GM23338 (cell line): ENCODE results near the gene CITED1.

ENCODE experiments used
- CTCF ChIP-seq, 2 experiments: fragments of 200-600 bp in 1 of 2; sonication (generic) in 1 of 2; conservative IDR thresholded peaks; 2 replicates each; pipeline versions ENCODE4 v1.5.1 to v1.6.1; 2016 to 2017; ENCODE audit warnings: antibody characterized with exemption in 2 of 2, low read depth in 2 of 2, mild to moderate bottlenecking in 2 of 2, moderate library complexity in 1 of 2
- EZH2 ChIP-seq: fragments of 200-600 bp; sonication (generic); IDR thresholded peaks from one replicate; pipeline ENCODE4 v1.8.0; 2017; ENCODE audit warnings: antibody characterized with exemption, mild to moderate bottlenecking, low read depth; ENCODE audit not compliant: unreplicated experiment
- EZH2phosphoT487 ChIP-seq: fragments of 200-600 bp; sonication (generic); IDR thresholded peaks from one replicate; pipeline ENCODE4 v1.8.1; 2018; ENCODE audit warnings: antibody characterized with exemption; ENCODE audit not compliant: unreplicated experiment
- POLR2AphosphoS5 ChIP-seq: IDR thresholded peaks from 2 replicates; pipeline ENCODE4 v1.6.1; 2016; ENCODE audit warnings: antibody characterized with exemption, low read depth
- REST ChIP-seq: IDR thresholded peaks from one replicate; pipeline ENCODE4 v1.6.1; 2018; ENCODE audit warnings: antibody characterized with exemption; ENCODE audit not compliant: unreplicated experiment

GRCh38 chrX:72308566-72309296 lies 3.0 kb upstream of the CITED1 start:
- TF ChIP-seq CTCF (conservative IDR thresholded peaks at IDR 0.05; ENCODE audit: low read depth in 2 of 2) (no peak), POLR2AphosphoS5 (no peak), EZH2 (peak; percentile 78), REST (no peak), EZH2phosphoT487 (no peak)
